Measurements from ENCODE around the gene BRME1. TPM values are rescaled to one million over a fixed set of nuclear protein-coding genes. Genes with fewer than 3 reads are reported as not detected.

BRME1 gene
- total RNA-seq, 2 donors from 2014 or later, result 7.9 to 9.1 TPM

DNA sequence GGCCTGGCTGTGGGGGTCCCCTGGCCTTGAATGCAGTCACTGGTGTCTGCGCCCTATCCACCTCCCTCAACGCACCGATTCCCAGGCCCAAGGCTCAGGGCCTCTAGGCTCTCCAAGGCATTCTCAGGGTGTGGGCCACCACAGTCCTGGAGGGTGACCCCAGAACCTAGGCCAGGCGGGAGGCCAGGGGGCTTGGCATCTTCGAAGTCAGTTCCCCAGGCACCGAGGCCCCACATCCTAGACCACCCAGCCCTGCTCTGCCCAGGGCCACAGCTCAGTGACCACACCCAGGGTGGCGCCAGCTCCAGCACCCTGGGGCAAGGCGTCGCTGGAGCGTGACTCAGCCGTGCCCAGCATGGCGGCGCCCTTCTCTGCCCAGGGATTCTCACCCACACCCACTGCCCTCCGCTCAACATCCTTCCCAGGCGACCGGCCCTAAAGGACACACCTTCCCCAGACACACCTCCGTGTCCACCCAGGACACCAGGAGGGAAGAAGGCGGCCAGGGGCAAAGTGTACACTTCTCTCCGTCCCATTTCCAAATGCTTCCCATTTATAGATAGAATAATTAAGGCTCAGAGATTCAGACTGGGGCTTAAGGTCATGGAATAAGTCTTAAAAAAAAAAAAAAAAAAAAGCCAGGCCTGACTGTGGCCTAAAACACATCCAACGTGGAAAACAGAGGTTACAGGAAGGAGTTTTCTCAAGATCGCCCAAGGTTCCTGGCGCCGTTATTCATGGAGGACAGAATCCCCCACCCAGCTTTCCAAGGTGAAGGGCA, 65.4 kb downstream of the BRME1 start:
- ATAC-seq (peak; percentile 72), DNase-seq (peak; percentile 89 to 91)
- intact Hi-C loops (cut with DNase I, micrococcal nuclease), result no loop called here

DNA sequence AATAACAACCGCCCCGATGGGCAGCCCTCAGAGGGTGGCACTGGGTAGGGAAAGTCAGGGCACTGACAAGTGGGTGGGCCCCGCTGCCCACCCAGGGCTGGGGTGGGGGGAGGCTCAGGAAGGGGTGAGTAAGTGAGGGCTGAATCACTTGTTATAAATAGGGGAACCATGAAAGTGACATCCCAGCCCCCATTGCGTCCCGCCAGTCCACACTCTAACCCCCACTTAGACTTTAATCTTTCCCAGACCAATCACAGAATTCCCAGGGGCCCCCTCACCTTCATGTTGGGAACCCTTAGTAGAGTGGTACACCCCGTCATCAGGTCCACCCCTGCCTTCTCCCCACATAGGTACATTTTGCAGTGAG, 66.0 kb downstream of the BRME1 start:
- intact Hi-C loops (cut with DNase I, micrococcal nuclease), result no loop called here
- DNase-seq, result no peak
- no peak for ATAC-seq

DNA sequence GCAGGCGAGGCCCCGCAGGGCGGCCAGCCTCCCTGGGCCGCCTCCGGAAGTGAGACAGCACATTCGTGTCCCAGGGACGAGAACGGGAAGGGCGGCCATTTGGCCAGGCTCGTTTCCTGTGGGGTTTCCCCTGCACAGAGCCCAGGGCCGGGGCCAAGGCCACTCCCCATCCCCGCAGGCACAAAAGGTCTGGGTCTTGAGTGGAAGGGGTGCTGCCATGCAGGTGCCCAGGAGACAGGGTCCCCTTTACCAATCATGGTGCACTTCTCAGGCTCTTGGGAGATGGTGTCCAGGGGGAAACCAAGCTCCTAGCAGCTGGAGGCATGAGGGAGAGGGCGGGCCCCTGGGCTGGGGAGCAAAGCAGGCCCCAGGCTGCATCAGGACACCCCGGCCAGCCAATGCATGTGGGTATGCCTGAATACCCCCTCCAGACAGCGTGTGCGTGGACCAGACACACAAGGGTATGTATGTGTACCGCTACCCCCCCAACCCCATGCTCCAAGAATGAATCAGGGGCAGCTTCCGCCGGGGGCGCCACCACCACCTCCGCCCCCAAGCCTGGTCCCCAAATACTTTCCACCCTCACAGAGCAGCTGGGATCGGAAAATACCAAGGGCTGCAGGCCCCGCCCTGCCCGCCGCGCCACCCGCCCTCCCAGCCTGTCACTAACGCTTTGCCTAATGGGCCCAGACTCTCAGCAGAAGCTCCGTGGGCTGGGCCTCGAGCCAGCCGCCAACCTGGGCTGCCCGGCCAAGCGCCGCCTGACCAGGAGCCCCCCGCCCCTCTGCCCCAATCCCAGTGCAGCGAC, 66.6 kb downstream of the BRME1 start:
- intact Hi-C loops (cut with DNase I, micrococcal nuclease), result no loop called here
- peak; percentile 53 for ATAC-seq
- peak; percentile 89 to 90 for DNase-seq

DNA sequence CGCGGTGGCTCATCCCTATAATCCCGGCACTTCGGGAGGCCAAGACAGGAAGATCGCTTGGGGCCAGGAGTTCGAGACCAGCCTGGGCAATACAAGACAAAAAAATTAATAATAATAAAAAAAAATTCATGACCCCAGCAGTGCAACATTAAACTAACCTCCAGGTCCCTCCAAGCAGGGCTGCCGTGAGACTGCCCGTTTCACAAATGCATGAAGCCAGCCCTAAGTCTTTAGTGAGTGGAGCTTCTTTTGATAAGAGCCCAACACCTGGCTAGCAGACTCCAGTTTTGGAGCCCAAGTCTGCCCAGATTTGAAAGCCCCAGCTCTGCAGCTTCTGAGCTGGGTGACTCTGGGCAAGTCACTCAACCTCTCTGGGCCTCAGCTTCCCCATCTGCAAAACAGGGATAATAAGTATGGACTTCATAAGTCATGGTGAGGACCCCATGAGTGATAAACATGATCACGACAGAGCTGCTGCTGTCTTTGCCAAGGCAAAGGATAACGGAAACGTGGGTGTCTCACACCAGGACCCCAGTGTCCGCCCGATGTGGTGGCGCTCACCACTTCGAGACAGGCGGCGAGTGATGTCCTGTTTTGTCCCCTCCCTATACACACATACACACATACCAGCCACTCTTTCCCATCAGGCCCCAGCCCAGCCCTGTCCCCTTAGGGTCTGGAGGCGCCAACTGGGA, 67.3 kb downstream of the BRME1 start:
- intact Hi-C loops (cut with DNase I, micrococcal nuclease), result no loop called here
- ATAC-seq, result no peak
- no peak for DNase-seq

DNA sequence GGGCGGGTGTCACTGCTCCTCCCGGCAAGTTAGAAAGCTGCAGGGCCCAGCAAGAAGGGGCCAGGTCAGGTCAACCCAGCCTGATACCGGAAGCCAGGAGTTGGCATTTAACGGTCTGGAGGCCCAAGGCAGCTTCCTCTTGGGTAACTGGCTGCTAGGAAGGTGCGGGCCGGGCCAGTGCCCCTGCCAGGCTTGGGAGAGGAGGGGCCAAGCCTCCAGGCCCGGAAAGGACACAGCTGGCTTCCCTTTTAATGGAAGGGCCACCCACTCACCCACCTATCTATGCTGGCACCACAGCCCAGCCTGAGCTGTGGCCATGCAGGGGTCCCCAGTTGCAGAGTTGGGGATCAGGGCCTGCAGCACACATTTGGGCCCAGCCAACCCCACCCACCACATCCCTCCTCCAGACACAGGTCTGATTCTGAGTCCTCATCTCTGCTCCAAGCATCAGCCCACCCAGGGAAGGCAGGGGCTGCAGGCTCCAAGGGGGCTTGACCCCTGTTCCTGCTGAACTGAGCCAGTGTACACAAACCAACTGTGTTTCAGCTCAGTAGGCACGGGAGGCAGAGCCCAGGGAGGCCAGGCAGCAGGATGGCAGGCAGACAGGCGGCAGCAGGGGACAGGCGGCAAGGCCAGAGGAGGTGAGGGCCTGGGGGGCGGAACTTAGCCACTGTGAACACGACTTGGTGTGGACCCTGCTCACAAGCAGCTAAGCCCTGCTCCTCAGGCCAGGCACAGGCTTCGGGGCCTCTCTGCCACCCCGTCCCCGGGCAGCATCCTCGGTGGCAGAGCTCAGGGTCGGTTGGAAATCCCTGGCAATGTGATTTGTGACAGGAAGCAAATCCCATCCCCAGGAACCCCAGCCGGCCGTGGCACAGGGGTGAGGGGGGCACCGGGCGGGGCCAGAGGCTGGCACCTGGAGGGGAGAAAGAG, 69.9 kb downstream of the BRME1 start:
- intact Hi-C loops (cut with DNase I, micrococcal nuclease), result no loop called here
- DNase-seq, result no peak
- no peak for ATAC-seq

DNA sequence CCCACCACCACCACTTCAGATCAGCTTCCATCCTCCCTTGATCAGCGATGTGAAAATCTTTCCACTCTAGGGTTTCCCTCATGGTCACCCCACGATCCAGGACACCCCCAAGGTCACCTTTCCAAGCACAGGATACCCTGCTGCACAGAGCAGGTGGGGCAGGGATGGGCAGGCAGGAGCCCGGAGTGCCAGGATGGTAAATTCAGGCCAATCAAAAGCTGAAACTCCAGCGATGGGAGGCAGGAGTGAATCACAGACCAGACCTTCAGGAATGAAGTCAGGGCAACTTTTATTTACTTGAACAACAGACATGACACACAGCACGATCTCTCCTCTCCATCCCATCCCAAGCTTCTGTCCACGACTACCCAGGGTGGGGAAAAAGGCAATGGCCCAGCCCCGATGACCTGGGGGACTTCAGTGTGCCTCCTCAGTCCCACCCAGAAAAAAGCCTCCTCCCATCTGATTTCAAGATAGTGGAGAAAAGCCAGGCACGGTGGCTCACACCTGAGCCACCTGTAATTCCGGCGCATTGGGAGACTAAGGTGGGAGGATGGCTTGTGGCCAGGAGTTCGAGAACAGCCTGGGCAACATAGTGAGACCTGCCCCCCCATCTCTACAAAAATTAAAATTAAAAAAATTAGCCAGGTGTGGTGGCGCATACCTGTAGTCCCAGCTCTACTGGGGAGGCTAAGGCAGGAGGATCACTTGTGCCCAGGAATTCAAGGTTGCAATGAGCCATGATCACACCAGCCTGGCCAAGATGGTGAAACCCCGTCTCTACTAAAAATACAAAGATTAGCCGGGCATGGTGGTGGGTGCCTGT, 71.5 kb downstream of the BRME1 start:
- intact Hi-C loops (cut with DNase I, micrococcal nuclease), result no loop called here
- DNase-seq (no peak), ATAC-seq (no peak)

DNA sequence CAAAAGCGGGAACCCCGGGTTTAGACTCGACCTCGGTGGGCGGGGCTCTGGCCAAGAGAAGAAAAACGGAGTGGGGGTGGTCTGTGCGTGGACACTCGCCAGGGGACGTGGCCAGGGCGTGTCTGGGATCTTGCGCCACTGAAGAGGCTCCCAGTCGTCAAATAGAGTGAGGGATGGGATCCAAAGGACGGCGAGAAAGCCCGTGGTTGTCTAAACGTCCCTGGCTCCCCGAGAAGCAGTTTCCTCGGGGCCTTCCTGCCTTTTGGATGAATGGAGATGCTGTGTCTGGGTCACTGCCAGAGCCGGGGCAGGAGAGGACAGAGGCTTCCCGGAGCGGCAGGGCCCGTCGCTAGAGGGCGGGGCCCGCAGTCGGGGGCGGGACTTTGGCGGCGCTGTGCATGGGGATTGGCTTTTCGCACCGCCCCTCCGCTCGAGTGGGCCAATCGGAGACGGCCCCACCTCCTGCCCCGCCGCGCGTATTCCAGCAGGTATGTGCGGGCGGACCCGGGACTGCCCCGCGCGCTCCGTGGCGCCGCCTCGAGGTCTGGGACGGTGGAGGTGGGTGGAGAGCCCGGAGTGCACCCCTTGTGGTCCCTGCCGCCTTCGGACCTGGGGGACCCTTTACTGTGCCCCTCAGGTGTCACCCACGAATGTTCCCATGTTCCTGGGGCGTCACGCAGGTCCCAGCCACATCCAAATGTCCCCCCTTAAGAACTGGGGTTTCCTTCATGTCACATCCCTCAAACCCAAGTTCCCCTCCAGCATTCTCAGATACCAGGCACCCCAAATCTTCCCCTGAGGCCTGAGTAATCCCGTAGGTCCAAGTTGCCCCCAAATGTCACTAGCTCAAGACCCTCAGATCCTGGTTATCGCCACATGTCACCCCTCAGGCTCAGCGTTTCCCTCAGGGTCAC, 72.3 kb downstream of the BRME1 start:
- DNase-seq (peak; percentile 96 to 97), ATAC-seq (peak; percentile 95)
- intact Hi-C loops (cut with DNase I, micrococcal nuclease), result no loop called here

Small RNAs within 50 kb of the gene (microRNA-seq; reads per million reads assigned to microRNA genes)
- gene MIR181C (140 to 426 reads per million in 2 donors), gene MIR181D (154 to 261 reads per million in 2 donors)

Other genes with a start within 250 kb of the BRME1 start
- 10 to 100 TPM; 31.3 to 31.8 TPM for gene MRI1, start 141.6 kb downstream of the BRME1 start, total RNA-seq
- 10 to 100 TPM; 44.9 to 46.7 TPM for gene C19orf53, start 131.7 kb downstream of the BRME1 start, total RNA-seq
- gene ZSWIM4, start 110.7 kb downstream of the BRME1 start, total RNA-seq, result 1 to 10 TPM; 3.0 TPM
- under 1 TPM in 1 of 2 donors, not detected in 1; 0.56 TPM for gene NANOS3, start 29.0 kb downstream of the BRME1 start, total RNA-seq
- 100 to 1,000 TPM in 1 of 2 donors, 10 to 100 TPM in 1; 90.8 to 132 TPM for gene CC2D1A, start 84 bp upstream of the BRME1 start, total RNA-seq
- 1 to 10 TPM; 2.7 to 5.3 TPM for gene PODNL1, start 32.3 kb upstream of the BRME1 start, total RNA-seq
- 10 to 100 TPM; 30.5 to 33.9 TPM for gene DCAF15, start 46.4 kb upstream of the BRME1 start, total RNA-seq
- 10 to 100 TPM; 11.6 to 12.0 TPM for gene RFX1, start 100.2 kb upstream of the BRME1 start, total RNA-seq
- gene RLN3, start 122.0 kb upstream of the BRME1 start, total RNA-seq, result not detected
- gene IL27RA, start 125.6 kb upstream of the BRME1 start, total RNA-seq, result 1 to 10 TPM; 1.9 to 3.6 TPM
- under 1 TPM; 0.59 to 0.79 TPM for gene PALM3, start 156.0 kb upstream of the BRME1 start, total RNA-seq
- gene MISP3, start 166.7 kb upstream of the BRME1 start, total RNA-seq, result 10 to 100 TPM; 32.9 to 40.3 TPM
- under 1 TPM in 1 of 2 donors, not detected in 1; 0.42 TPM for gene C19orf67, start 179.7 kb upstream of the BRME1 start, total RNA-seq
- 10 to 100 TPM; 45.8 to 51.5 TPM for gene SAMD1, start 184.6 kb upstream of the BRME1 start, total RNA-seq
- 10 to 100 TPM; 78.8 to 80.1 TPM for gene PRKACA, start 211.6 kb upstream of the BRME1 start, total RNA-seq
- gene ASF1B, start 230.5 kb upstream of the BRME1 start, total RNA-seq, result 10 to 100 TPM in 1 of 2 donors, 1 to 10 TPM in 1; 6.5 to 12.5 TPM